NB4 (cell line): Measurements from ENCODE around the gene PDGFC.

Experiments used
- POLR2A ChIP-seq: IDR thresholded peaks from 2 replicates; pipeline ENCODE4 v1.6.1; 2011; ENCODE audit warnings: mild to moderate bottlenecking; ENCODE audit not compliant: insufficient read length; ENCODE audit errors: extremely low read depth
- TF ChIP-seq, protein P1 (sequence below): IDR thresholded peaks from one replicate; pipeline ENCODE4 v1.5.1; 2012; ENCODE audit warnings: low read depth, low read length

DNA sequence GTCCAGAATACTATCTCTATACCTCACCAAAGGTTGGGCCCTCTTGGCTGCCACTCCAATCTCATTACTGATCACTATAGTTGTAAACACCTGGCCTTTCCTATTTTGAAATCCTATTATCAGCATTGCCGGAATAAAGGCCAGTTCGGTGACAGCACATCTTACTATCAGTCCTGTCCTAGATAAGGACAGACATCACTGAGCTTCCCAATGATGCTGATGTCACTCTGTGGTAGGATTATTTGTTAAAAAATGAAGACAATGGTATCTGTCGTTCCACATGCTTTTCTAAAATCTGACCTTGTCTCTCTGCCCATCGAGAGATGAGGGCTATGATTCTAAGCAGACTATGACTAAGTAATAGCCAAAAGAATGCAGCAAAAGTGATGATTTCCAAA lies 260.4 kb downstream of the PDGFC start:
- TF ChIP-seq POLR2A = no peak
- TF ChIP-seq, protein P1, sequence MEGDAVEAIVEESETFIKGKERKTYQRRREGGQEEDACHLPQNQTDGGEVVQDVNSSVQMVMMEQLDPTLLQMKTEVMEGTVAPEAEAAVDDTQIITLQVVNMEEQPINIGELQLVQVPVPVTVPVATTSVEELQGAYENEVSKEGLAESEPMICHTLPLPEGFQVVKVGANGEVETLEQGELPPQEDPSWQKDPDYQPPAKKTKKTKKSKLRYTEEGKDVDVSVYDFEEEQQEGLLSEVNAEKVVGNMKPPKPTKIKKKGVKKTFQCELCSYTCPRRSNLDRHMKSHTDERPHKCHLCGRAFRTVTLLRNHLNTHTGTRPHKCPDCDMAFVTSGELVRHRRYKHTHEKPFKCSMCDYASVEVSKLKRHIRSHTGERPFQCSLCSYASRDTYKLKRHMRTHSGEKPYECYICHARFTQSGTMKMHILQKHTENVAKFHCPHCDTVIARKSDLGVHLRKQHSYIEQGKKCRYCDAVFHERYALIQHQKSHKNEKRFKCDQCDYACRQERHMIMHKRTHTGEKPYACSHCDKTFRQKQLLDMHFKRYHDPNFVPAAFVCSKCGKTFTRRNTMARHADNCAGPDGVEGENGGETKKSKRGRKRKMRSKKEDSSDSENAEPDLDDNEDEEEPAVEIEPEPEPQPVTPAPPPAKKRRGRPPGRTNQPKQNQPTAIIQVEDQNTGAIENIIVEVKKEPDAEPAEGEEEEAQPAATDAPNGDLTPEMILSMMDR = no peak
